Psoas muscle (tissue), 8 donors: ENCODE measurements around the gene CDX4. TPM values are rescaled to one million over a fixed set of nuclear protein-coding genes. Genes with fewer than 3 reads are reported as not detected.
A peak's percentile ranks its signal among the peaks of the same experiment; 100 is the strongest.

Experiments used
- ATAC-seq, 4 donors: fragments of 200-7000 bp; cut with Tn5 transposase; one replicate each; pipeline ENCODE4 v1.9.1; 2020; ENCODE audit warnings: moderate library complexity in 3 of 4, mild to moderate bottlenecking in 2 of 4
- DNase-seq, 2 donors: peaks; one replicate each; pipeline ENCODE4 v3.0.0-alpha.2; 2020
- H3K27ac ChIP-seq: fragments of 200-600 bp; one replicate; pipeline ENCODE4 v1.8.0; 2022
- H3K27me3 ChIP-seq, 3 donors: fragments of 200-600 bp in 1 of 3; one replicate each; pipeline versions ENCODE4 v1.6.1 to v1.8.0; 2013 to 2022; ENCODE audit warnings: low read length in 2 of 3, mild to moderate bottlenecking in 2 of 3, moderate library complexity in 1 of 3; ENCODE audit not compliant: insufficient read depth in 3 of 3
- H3K36me3 ChIP-seq, 2 donors: fragments of 200-600 bp in 1 of 2; one replicate each; pipeline versions ENCODE4 v1.6.1 to v1.8.0; 2013 to 2022; ENCODE audit warnings: low read depth in 1 of 2, mild to moderate bottlenecking in 1 of 2, moderate library complexity in 1 of 2; ENCODE audit not compliant: insufficient read depth in 1 of 2
- H3K4me1 ChIP-seq: fragments of 200-600 bp; one replicate; pipeline ENCODE4 v1.8.0; 2022
- H3K4me3 ChIP-seq: fragments of 200-600 bp; one replicate; pipeline ENCODE4 v1.8.0; 2022; ENCODE audit warnings: mild to moderate bottlenecking
- H3K9me3 ChIP-seq: fragments of 200-600 bp; one replicate; pipeline ENCODE4 v1.8.0; 2022
- CTCF ChIP-seq: fragments of 200-600 bp; IDR thresholded peaks from one replicate; pipeline ENCODE4 v1.8.0; 2022; ENCODE audit warnings: antibody characterized with exemption
- WGBS, 3 donors: extraction: QIAGEN DNeasy Blood & Tissue Kit; methylation state at CpG; one replicate each; pipeline versions ENCODE4 v1.1.6 to v1.1.7; 2013; 5-methylcytosine and 5-hydroxymethylcytosine counted together
- intact Hi-C, 2 donors: fragments of 100-400 bp; cut with DNase I; formaldehyde crosslinking; loops; one replicate each; pipeline versions ENCODE4 v1.11.0 to v1.14.2; 2022
- polyA plus RNA-seq, 3 donors: library from polyadenylated mRNA; stranded (reverse); fragments of 200-250 nt; gene quantifications; one replicate each; pipeline ENCODE4 v1.2.3, GENCODE V29; 2013
- total RNA-seq, 4 donors: library from RNA; stranded (reverse); fragmentation: NEBNext Ultra II Directional in 2 of 4; extraction: Animal tissue kit (Norgen Biotek cat#: 25700) in 2 of 4; gene quantifications; one replicate each; pipeline versions ENCODE4 v1.2.1 to v1.2.4, GENCODE V29; 2021 to 2023
- donor health status: healthy with polysubstance abuse.
- donor health status: DM: no; HTN: no; CAD: no; lungs with moderate emphysema.
- donor health status: Bipolar disorder and iron deficiency.
- donor health status: healthy.
- donor health status: DM: yes; HTN: yes; CAD: no.
- donor health status: DM: no; HTN: no; CAD: no.
- donor health status: DM: no; HTN: no; CAD: no.
- donor health status: DM: yes; HTN: yes; CAD: no.

CDX4 gene
- total and polyA plus RNA-seq, 7 donors, result not detected

- intact Hi-C loops, result no loop called here
- no peak for TF ChIP-seq CTCF
- H3K36me3 ChIP-seq, result no peaks in the 10 kb centered on the region
These were observed 33.9 kb upstream of the CDX4 start for GRCh38 chrX:73412930-73413329.

GRCh38 chrX:73447311-73447794 is 500 bp downstream of the CDX4 start:
- intact Hi-C loops, result no loop called here
- H3K9me3 ChIP-seq, result no peaks in the 10 kb centered on the region
- WGBS, 3 donors, result 31 to 46% (median 40%) methylated on average over 28 to 34 of the region's 34 CpGs
- no peak overlapping the region for H3K27ac ChIP-seq
- peak in 1 of 2 donors; percentile 46 for DNase-seq
- ATAC-seq, result no peak
- H3K4me1 ChIP-seq, result no peaks in the 10 kb centered on the region
- H3K36me3 ChIP-seq, result no peaks in the 10 kb centered on the region
- no peak for TF ChIP-seq CTCF
- H3K4me3 ChIP-seq, result no peak overlapping the region
- H3K27me3 ChIP-seq, result peaks cover 0 to 71% (median 7%) of the 10 kb centered on the region in 3 donors

More at GRCh38 chrX:73412930-73413329, 33.9 kb upstream of the CDX4 start:
- Histone ChIP-seq H3K27ac (no peak overlapping the region), H3K4me3 (no peak overlapping the region), H3K4me1 (no peaks in the 10 kb centered on the region), H3K27me3 (no peaks in the 10 kb centered on the region), H3K9me3 (peaks cover 7% of the 10 kb centered on the region)
- ATAC-seq, result no peak
- DNase-seq, result no peak

- 1 to 36% (median 5%) methylated on average over 20 of the region's 20 CpGs for WGBS, 3 donors
- Histone ChIP-seq H3K4me3 (no peak overlapping the region), H3K27ac (no peak overlapping the region), H3K4me1 (no peaks in the 10 kb centered on the region), H3K27me3 (peaks cover 0 to 71% (median 7%) of the 10 kb centered on the region in 3 donors), H3K36me3 (no peaks in the 10 kb centered on the region), H3K9me3 (no peaks in the 10 kb centered on the region)
- no peak for TF ChIP-seq CTCF
- intact Hi-C loops, result no loop called here
- DNase-seq (no peak), ATAC-seq (no peak)
These were observed 1.5 kb downstream of the CDX4 start for GRCh38 chrX:73448379-73448778.

GRCh38 chrX:73455171-73455570 is 8.3 kb downstream of the CDX4 start:
- Histone ChIP-seq H3K27ac (no peak overlapping the region), H3K4me1 (no peaks in the 10 kb centered on the region), H3K9me3 (no peaks in the 10 kb centered on the region), H3K36me3 (no peaks in the 10 kb centered on the region), H3K4me3 (no peak overlapping the region), H3K27me3 (peaks cover 0 to 17% (median 0%) of the 10 kb centered on the region in 3 donors)
- ATAC-seq (no peak), DNase-seq (no peak)
- intact Hi-C loops, result no loop called here
- TF ChIP-seq CTCF, result no peak
- WGBS, 3 donors, result 0% methylated on average over 1 of the region's 1 CpG

GRCh38 chrX:73457306-73457705 is 10.5 kb downstream of the CDX4 start:
- intact Hi-C loops, result no loop called here
- no peak for TF ChIP-seq CTCF
- peaks cover 0 to 9% (median 0%) of the 10 kb centered on the region in 3 donors for H3K27me3 ChIP-seq
- H3K9me3 ChIP-seq, result no peaks in the 10 kb centered on the region
- no peak for DNase-seq
- ATAC-seq, result no peak
- H3K4me1 ChIP-seq, result no peaks in the 10 kb centered on the region
- no peak overlapping the region for H3K27ac ChIP-seq
- H3K4me3 ChIP-seq, result no peak overlapping the region
- no peaks in the 10 kb centered on the region for H3K36me3 ChIP-seq
